Measurements from ENCODE around the gene CDH10. TPM values are rescaled to one million over a fixed set of nuclear protein-coding genes. Genes with fewer than 3 reads are reported as not detected.

Gene CDH10
- total RNA-seq, result not detected

DNA sequence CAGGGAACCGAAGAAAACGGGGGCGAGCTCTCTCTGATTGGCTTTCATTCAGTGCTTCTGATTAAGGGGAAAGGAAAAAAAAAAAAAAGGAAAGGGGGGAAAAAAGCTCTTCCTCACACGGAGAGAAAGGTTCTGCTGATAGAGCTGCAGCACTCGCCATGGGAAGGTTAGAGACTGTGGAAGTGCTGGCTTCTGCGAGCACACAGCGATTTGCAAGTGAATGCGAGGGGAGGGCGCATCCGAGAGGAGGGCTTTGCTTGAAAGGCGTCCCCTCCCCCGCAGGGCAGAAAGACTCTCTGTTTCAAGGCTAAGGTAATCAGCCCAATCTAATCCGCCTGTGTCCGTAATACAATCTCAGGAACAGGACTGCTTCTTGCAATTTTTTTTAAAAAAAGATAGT lies at the start of gene CDH10:
TSS of gene CDH10 (minus strand) at position 218 of the 400 bp plus-strand sequence. CDS start 51,488 bp downstream, outside the sequence.
- DNase-seq (ENCODE audit: low spot score), result no peak
- ATAC-seq, result no peak

DNA sequence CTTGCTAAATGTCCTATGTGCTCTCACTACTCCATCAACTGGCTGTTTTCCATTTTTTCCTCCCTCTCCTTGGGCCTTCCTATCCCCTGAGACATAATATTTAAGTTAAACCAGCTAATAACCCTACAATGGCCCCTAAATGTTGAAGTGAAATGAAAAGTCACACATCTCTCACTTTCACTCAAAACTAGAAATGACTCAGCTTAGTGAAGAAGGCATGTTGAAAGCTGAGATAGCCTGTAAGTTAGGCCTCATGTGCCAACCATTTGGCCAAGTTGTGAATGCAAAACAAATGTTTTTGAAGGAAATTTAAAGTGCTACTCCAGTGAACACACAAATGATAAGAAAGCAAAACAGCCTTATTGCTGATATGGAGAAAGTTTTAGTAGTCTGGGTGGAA lies 48.8 kb upstream of the CDH10 start:
- no peak for ATAC-seq
- DNase-seq (ENCODE audit: low spot score), result no peak

DNA sequence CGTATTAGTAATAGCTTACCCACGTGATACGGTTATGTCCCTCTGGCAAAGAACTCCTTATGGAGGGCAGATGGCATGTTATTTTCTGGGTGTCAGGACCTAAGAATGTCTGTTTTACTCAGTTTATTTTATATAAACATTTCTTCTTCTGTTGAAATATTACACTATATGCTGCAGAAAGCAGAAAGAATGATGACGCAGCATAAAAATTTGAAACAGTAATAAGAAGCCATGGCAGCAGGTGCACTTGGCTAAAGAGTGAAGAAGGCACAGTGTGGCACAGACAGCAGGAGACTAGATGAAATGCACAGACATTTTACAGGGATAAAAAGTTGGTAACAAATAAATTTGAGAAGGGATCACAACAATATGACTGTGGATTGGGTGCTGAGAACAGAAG lies 46.3 kb upstream of the CDH10 start:
- ATAC-seq, result no peak

DNA sequence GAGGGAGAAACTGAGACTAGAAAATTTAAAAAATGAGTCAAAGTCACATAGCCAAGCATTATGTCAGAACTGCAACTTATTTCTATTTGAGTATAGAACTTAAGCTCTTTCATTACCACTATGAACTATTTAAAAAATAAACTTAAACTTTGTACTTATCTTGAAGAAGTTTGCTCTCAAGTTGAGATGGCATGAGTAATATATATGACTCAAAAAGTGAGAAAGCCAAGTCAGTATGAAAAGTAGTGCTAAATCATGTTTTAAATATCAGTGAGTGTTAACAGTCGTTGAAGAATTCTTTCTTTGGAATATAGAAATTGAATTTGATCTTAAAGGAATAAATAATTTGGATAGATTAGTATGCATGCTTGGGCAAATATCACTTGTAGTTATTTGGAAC lies 36.3 kb upstream of the CDH10 start:
- ATAC-seq, result no peak
- no peak for DNase-seq (ENCODE audit: low spot score)

More for the DNA sequence above, 46.3 kb upstream of the CDH10 start:
- DNase-seq (ENCODE audit: low spot score), result no peak

DNA sequence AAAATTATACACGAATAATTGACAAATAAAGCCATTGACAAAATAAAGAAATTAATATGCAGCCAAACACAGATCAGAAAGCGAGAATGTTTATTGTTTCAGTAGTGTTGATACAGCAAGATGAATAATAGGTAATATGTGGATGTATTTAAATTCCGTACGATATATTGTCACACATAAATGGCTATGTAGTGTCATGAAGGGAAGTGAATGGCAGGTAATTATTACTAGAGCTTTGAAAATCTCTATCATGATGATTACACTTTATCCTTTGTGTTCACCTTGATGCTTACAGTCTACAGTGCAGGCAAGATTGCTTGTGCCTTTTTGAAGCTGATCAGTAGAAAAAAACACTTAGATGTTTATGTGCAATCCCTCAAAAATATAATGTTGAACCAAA lies 23.3 kb upstream of the CDH10 start:
- DNase-seq (ENCODE audit: low spot score) (no peak), ATAC-seq (no peak)

DNA sequence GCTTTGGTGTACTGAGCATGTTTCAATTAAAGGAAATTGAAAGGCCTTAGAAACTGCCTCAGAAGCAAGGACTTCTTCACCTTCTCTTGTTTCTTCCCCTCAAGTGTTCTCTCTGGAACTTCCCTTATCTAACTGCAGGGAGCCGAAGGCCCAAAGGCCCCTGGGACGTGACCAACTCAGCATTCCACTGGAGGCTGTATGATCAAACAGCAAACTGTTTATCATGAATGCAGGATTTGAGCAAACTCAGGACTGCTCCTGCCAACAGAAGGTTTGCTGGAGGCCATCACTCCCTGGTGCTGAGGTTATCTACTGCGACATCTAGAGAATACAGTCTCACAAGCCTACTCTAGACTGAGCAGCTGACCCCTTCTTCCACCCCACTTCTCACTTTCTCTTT lies 4.8 kb upstream of the CDH10 start:
- DNase-seq (ENCODE audit: low spot score) (no peak), ATAC-seq (no peak)

DNA sequence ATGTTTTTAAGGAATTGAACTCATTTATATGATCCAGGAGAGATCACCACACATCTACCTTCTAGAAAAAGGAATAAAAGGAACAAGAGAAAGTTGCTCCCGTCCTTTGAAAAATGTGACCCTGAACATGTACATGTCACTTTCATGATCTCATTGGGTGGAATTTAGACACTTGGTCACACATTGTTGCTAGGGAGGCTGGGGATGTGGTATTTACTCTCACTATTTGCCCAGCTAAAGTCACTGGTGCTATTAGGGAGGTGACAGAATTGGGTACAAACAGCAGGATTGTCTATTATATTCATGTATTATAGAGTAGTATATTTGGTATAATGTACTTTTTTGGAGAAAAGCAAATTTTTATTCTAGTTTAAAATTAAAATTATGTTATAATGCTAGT lies 2.1 kb upstream of the CDH10 start:
- DNase-seq (ENCODE audit: low spot score), result no peak
- ATAC-seq, result no peak

DNA sequence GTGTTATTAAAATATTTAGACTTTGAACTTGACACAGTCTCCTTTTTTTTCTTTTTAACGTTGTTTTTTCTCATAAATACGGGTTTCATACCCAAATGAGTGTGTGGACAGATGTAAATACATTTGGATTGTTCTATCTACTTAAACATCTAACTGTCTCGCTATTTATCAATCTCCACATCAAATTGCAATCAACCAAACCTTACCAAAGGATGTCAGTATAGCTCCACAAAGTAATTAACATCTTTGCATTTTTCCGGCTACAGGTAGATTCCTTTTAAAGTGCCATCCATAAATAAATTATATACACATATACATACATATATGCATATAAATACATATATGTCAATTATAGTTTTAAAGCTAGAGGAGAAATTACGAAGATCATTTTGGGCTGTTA lies 705 bp upstream of the CDH10 start:
- DNase-seq (ENCODE audit: low spot score) (no peak), ATAC-seq (no peak)

DNA sequence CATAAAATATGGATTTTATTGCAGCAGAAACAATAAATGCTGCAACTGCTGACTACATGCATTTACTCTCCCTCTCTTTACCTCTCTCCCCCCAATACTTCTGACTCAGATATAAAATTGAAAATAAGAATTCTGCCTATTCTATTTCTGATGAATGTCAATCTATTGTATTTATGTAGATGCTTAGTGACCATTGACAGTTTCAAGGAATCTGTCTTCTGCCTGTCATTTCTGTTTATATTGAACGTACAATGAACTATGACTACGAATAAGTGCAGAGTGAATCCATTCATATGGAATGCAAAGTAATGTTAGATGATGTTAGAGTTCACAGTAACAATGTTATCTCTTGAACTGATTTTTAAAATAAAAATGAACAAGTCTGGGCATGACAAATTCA lies 898 bp downstream of the CDH10 start:
- DNase-seq (ENCODE audit: low spot score) (no peak), ATAC-seq (no peak)

DNA sequence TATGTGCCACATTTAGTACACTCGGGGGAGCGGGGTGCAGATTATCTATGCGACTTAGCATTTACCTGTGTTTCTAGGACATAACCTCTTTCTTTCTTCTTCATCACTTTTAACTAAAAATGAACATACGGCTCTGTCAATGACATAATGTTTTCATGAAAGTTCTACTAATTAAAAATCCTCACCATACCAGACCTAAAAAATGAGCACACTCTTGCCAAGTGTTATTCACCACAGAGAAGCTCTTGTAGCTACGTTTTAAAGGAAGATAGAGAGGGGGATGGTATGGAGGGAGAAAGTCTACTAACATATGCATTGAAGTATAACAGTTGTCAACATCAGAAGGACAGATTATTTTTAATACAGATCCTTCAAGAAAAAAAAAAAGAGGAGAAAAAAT lies 1.6 kb downstream of the CDH10 start:
- ATAC-seq, result no peak
- no peak for DNase-seq (ENCODE audit: low spot score)

DNA sequence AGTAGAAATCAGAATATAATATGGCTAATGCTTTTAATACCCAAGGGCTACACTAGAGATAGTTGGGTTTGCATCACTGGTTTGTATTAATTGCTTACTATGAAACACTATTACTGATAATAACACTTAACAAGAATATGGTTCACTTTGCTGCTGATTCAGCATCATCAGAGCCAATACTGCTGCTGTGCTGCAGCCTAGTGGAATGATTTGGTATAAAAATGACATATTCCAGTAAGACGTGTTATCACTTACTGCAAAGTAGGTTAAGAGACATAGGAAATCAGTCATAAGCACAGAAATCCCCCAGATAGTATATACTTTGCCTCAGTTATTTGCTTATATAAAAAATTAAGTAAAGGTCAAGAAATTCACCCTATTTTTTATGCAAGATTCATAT lies 2.8 kb downstream of the CDH10 start:
- ATAC-seq, result peak; percentile 86

DNA sequence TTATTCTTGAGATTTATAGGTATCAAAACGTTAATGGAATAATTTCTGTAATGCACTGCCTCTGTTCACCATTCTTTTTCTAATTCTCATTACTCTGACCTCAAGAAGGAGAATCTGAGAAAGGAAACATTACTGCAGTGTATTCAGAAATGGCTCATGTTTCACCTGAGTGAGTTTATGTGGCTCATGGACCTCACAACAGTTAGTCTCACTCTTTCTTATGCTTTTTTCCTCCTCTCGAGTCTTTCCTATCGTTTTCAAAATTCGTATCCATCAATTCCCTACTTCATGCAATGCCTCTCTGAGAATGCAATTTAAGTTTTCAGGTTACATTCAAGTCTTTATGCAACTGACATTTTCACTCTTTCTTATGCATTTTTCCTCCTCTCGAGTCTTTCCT lies 9.6 kb downstream of the CDH10 start:
- DNase-seq (ENCODE audit: low spot score) (no peak), ATAC-seq (no peak)

More for the DNA sequence above, 2.8 kb downstream of the CDH10 start:
- no peak for DNase-seq (ENCODE audit: low spot score)

DNA sequence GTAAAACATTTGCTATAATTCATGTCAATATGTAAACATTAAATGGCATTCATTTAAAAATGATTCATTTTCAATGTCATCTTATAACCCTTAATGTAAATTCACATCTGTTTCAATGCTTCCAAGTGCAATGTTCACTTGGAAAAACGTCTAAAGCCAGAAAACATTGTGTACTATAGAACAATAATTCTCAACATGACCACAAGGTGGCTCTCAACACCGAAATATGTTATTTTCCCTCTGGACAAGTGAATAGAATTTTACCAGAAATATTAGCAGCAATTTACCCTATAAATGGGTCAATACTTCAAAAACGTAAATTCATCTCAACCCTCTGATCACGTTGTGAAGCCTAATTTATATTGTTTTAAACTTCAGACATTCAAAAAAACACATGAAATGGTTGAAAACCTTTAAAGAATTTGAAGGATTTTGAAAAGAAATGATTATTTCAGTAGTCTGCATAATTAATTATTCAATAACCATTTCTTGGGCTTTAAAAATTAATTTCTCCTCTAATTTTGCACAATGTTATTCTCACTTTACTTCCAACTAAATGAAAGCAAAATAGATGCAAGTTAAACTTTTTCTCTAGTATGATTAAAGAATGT lies 11.0 kb downstream of the CDH10 start:
- DNase-seq (ENCODE audit: low spot score) (no peak), ATAC-seq (peak; percentile 75)

DNA sequence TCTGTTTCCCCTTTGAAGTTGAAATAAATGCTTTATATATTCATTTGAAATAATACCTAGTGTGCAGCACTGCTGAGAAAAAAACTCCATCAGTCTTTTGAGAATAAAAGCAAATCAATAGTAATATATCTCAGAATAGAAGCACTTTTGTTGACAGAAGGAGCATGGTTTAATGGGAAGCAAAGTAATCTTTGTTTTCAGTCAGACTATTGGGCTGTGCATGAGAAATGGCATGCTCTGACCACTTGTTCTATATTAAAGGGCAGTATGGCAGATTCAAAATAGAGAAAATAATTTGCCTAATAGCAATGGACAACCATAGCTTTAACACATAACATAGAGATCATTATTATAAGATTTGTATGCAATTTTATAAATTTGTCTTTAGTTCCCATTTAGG lies 12.4 kb downstream of the CDH10 start:
- ATAC-seq (no peak), DNase-seq (ENCODE audit: low spot score) (no peak)

DNA sequence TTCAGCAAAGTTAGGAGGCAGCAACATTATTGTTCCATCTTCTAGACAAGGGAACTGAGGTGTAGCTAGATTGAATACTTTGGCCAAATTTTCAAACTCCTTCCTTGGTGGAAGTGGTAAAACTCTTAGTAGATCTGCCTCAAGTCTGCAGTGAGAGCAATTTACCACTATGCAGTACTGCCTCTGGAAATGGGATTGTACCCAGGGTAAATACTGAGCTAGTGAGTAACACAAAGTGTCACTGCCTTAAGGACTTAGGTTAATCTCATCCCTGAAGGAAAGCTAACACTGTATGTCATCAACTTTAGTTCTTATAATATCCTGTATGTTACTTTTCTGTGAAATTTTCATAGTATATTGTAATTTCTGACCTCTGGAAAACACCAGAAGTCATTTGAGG lies 13.9 kb downstream of the CDH10 start:
- DNase-seq (ENCODE audit: low spot score), result no peak
- ATAC-seq, result no peak

DNA sequence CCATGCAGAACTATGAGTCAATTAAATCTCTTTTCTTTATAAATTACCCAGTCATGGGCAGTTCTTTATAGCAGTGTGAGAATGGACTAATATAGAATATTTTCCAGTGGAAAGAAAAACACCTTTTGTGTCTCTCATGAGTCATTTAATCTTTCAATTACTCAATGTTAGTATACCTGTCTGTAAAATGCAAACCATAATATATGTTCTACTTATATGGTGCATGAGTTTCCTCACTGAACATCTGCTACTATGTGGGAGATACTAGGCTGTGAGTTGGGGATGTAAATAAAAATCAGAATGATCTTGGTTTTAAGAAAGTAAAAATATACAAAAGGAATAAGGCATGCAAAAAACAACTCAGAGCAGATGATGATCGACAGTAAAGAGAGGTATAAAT lies 15.0 kb downstream of the CDH10 start:
- no peak for ATAC-seq

DNA sequence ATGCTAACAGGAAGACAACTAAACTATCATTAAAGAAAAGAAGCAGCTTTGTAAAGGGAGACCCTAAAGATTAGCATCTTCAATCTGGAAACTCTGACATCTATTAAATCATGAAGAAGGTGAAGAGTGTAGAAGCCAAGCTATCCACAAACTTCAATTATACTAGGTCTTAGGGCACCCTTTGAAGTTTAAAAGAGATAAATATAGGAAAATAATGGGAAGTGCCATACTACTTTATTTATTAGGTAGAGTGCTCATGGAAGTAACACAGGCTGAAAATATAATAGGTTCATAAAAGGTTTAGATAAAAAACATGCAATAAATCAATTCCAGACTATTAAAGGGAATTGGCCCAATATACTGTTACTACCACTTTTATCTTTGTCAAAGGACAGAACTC lies 19.9 kb downstream of the CDH10 start:
- ATAC-seq (no peak), DNase-seq (ENCODE audit: low spot score) (no peak)

More for the DNA sequence above, 15.0 kb downstream of the CDH10 start:
- DNase-seq (ENCODE audit: low spot score), result no peak

DNA sequence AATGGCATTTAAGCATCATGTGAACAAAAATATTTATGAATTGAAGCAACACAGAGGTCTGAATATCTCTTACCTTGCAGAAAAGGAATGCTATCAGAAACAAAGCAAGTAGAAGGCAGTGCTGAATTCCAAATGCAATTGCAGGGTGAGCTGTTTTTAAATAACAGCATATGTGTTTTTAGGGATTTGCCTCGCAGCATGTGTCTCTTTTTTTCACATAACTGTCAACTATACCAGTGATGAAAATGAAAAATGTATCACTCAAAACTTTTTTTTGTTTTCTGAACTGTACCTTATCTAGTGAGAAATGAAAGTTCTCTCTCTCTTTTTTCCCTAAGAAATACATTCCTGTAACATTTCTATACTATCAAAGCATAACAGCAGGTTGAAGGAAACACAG lies 21.2 kb downstream of the CDH10 start:
- ATAC-seq, result no peak
- DNase-seq (ENCODE audit: low spot score), result no peak

DNA sequence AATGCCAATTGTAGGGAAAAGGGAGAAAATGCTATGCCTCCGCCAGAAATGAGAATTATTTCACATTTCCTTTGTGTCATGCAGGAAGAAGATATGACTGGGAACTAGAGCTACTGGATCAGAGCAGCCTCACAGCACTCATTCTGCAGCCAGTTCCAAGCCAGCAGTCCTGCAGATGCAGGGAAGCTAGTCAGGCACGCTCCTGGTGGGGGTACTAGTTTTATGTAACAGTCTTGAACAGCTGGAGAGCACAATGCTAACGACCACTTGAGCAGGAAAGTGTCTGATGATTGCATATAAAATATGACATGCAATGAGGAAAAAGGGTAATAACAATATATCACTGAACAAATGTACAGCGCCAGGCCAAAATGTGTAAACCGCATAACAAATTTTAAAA lies 21.7 kb downstream of the CDH10 start:
- DNase-seq (ENCODE audit: low spot score), result no peak
- ATAC-seq, result no peak

DNA sequence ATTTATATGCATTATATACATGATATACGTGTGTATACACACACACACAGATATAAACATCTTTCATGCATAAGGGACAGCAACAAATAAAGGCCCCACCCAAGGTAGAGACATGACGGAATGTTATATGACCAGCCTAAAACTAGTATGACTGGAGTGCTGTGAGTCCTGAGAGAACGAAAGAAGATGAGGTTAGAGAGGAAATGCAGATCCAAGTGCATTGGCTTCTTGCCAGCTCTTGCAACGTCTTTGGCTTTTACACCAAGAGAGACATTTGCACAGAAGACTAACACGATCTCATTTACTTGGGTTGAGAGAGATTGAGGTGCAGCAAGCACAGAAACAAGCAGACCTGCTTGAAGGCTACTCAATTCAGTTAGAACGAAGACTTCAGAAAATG lies 23.0 kb downstream of the CDH10 start:
- ATAC-seq, result no peak

DNA sequence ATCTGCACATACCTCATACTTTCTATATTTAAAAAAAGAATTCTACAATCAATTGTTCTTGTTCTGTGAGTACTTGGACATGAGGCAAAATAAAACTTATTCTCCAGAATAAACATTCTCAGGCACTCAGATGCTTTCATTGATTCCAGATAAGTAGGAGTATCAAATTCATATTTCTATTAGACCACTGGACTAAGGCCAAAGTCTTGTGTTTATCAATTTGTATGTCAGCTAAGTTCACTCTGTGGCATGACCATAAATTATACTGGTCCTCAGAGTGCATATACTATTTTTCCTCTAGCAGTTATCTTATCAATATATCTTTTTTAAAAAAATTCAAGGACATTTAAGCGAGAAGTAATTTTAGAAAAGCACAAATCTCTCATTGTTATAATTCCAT lies 28.2 kb downstream of the CDH10 start:
- ATAC-seq (no peak), DNase-seq (ENCODE audit: low spot score) (no peak)

More for the DNA sequence above, 23.0 kb downstream of the CDH10 start:
- no peak for DNase-seq (ENCODE audit: low spot score)

DNA sequence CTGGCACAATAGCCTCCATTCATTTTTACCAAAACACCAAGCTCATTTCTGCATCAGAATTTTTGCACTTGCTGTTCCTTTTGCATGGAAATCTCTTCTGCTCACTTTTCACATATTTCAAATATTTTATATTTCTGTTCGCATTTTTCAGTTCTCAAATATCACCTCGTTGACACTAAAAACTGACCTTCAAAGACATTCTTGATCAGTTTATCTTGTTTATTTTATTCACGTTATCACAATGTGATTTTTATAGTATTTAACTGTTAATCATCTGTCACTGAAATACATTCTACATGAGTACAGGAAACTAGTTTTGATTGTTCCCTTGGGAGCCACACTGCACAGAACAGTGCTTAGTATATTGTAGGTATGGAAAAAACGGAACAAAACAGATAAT lies 29.6 kb downstream of the CDH10 start:
- ATAC-seq, result no peak
- no peak for DNase-seq (ENCODE audit: low spot score)

DNA sequence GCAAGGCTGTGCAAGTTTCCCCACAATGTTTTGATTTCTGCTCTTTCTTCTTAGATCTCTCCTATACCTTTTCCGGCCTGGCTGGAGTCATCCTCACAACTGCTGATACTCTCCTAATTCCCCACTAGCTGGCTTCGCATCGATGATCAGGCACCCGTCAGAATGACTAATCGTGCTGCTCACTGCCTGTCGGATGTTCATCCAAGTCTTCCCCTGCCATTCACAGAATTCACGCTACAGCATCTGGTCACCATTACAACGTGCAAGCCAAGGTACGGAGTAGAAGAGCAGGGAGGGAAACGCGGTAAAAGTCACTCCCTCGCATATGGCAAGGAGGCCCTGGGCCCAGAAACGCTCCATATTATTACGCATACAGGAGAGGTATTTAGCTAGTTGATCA lies 35.1 kb downstream of the CDH10 start:
- DNase-seq (ENCODE audit: low spot score), result no peak
- ATAC-seq, result no peak

DNA sequence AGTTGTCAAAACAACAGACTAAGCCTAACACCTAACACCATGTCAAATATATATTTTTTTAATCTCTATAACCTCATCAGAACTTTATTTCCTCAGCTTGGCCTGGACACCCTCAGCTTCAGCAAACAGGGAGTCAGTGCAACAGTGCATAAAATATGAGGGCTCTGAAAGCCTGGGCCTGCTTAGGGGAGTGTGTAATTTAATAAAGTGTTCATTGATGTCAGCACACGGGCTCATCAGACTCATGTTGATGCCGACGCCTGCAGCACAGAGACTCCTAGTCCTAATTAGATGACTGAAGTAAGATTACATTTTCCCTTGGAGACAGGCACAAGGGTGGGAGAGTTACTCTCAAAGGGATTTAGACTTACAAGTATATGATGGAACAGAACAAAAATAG lies 37.8 kb downstream of the CDH10 start:
- DNase-seq (ENCODE audit: low spot score) (no peak), ATAC-seq (no peak)

All from left lobe of liver (tissue), 2 donors.